Type B pancreatic cell (in vitro differentiated cells): ENCODE measurements around the gene NOD1. TPM values are rescaled to one million over a fixed set of nuclear protein-coding genes. Genes with fewer than 3 reads are reported as not detected.
A peak's percentile ranks its signal among the peaks of the same experiment; 100 is the strongest.

Experiments used
- DNase-seq: peaks from one replicate; pipeline ENCODE4 v3.0.0; 2021; ENCODE audit warnings: mixed read lengths; ENCODE audit not compliant: unreplicated experiment; ENCODE audit errors: extremely low spot score
- H3K27ac Mint-ChIP-seq: 2 replicates; pipeline ENCODE4 v1.8.0; 2021; ENCODE audit warnings: mild to moderate bottlenecking, mixed read lengths
- H3K27me3 Mint-ChIP-seq: 2 replicates; pipeline ENCODE4 v1.8.0; 2021; ENCODE audit warnings: mixed read lengths
- H3K36me3 Mint-ChIP-seq: 2 replicates; pipeline ENCODE4 v1.8.0; 2021; ENCODE audit warnings: mixed read lengths
- H3K4me1 Mint-ChIP-seq: one replicate; pipeline ENCODE4 v1.8.0; 2021; ENCODE audit warnings: mixed read lengths; ENCODE audit not compliant: unreplicated experiment
- H3K4me3 Mint-ChIP-seq: 2 replicates; pipeline ENCODE4 v1.8.0; 2021; ENCODE audit warnings: mild to moderate bottlenecking, mixed read lengths
- H3K9me3 Mint-ChIP-seq: 2 replicates; pipeline ENCODE4 v1.8.0; 2021; ENCODE audit warnings: mixed read lengths
- total RNA-seq: library from RNA; stranded (reverse); gene quantifications from 2 replicates; pipeline ENCODE4 v1.2.1, GENCODE V29; 2021; ENCODE audit warnings: low replicate concordance
- TF ChIP-seq, protein P1 (sequence below): fragments of 200-600 bp; sonication (generic); conservative IDR thresholded peaks from 2 replicates; pipeline ENCODE4 v1.5.0; 2021; ENCODE audit warnings: antibody characterized with exemption, mild to moderate bottlenecking

The NOD1 gene
- total RNA-seq, 1 donor from 2014 or later = 10.9 TPM

DNA sequence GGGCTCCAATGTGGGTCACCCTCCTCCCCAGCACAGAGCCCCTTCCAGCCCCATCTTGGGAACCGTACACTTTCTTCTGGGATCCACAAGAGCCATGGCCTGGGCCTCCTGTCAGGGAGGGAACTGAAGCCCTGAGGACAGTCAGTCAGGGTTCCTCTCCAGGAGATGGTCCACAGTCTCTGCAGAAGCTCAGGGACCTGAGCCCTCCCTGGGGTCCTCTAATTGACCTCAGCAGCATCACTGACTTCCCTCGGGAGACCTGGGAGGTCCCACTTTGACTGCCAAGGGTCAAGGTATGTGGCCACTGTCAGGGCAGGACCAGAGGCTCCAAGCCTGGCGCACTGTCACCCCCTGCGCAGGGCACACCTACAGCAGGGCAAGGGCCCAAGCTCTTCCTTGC lies 32.3 kb downstream of the NOD1 start:
- H3K4me3 Mint-ChIP-seq = no peak overlapping the region
- TF ChIP-seq, protein P1, sequence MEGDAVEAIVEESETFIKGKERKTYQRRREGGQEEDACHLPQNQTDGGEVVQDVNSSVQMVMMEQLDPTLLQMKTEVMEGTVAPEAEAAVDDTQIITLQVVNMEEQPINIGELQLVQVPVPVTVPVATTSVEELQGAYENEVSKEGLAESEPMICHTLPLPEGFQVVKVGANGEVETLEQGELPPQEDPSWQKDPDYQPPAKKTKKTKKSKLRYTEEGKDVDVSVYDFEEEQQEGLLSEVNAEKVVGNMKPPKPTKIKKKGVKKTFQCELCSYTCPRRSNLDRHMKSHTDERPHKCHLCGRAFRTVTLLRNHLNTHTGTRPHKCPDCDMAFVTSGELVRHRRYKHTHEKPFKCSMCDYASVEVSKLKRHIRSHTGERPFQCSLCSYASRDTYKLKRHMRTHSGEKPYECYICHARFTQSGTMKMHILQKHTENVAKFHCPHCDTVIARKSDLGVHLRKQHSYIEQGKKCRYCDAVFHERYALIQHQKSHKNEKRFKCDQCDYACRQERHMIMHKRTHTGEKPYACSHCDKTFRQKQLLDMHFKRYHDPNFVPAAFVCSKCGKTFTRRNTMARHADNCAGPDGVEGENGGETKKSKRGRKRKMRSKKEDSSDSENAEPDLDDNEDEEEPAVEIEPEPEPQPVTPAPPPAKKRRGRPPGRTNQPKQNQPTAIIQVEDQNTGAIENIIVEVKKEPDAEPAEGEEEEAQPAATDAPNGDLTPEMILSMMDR = no peak
- peaks cover 23% of the 10 kb centered on the region for H3K36me3 Mint-ChIP-seq
- H3K27ac Mint-ChIP-seq = peak overlapping the region; percentile 31
- H3K9me3 Mint-ChIP-seq = no peaks in the 10 kb centered on the region
- no peaks in the 10 kb centered on the region for H3K4me1 Mint-ChIP-seq
- DNase-seq = no peak
- H3K27me3 Mint-ChIP-seq = no peaks in the 10 kb centered on the region

DNA sequence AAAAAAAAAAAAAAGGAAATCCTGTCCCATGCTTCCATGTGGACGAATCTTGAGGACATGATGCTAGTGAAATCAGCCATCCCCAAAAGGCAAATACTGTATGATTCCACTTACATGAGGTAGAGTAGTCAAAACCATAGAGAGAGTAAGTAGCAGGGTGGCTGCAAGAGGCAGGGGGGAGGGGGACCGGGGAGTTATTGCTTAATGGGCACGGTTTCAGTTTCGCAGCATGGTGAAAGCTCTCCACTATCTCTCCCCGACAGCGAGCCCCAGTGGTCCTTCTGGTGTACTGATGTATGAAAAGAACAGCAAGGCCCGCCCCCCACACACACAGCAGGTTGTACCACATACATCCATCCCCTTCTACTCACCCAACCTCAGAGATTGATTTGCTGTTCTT lies 32.8 kb downstream of the NOD1 start:
- Mint-ChIP-seq H3K4me3 (no peak overlapping the region), H3K36me3 (peaks cover 23% of the 10 kb centered on the region), H3K9me3 (no peaks in the 10 kb centered on the region), H3K27ac (peak overlapping the region; percentile 31), H3K27me3 (no peaks in the 10 kb centered on the region), H3K4me1 (no peaks in the 10 kb centered on the region)
- TF ChIP-seq, protein P1 = no peak
- no peak for DNase-seq

DNA sequence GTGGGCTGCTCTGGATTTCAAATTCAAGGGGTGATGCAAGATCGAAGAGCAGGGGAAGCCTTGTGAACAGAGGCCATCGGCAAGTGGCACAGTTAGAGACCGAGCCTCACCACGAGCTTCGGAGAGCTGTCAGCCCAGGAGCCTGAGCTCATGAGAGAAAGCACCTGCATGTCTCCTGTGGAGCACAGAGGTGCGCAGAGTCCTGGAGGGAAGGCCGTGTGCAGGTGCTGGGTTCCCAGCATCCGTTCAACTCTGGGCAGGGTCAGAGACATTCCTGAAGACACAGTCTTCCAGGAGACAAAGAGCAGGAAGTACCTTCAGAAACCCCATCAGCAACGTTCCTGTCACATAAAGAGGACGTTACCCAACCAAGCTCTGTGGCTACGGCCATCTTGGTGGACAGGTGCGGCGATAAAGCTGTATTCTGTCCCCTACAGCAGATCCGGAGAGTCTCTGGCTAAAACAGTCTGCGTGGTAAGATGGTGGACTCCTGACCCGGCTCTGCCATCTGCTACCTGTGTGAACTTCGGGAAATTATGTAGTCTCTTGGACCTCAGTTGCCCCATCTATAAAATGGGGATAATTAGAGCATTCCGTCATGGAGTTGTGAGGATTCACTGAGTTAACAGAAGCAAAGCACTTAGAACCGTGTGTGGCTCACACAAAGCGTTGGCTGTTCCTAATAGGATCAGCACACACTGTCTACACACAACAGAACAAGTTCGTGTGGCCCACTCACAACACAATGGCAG lies 40.6 kb downstream of the NOD1 start:
- H3K9me3 Mint-ChIP-seq = no peaks in the 10 kb centered on the region
- H3K4me1 Mint-ChIP-seq = no peaks in the 10 kb centered on the region
- H3K27ac Mint-ChIP-seq = no peak overlapping the region
- peaks cover 36% of the 10 kb centered on the region for H3K36me3 Mint-ChIP-seq
- TF ChIP-seq, protein P1 = no peak
- no peak for DNase-seq
- no peaks in the 10 kb centered on the region for H3K27me3 Mint-ChIP-seq
- no peak overlapping the region for H3K4me3 Mint-ChIP-seq

DNA sequence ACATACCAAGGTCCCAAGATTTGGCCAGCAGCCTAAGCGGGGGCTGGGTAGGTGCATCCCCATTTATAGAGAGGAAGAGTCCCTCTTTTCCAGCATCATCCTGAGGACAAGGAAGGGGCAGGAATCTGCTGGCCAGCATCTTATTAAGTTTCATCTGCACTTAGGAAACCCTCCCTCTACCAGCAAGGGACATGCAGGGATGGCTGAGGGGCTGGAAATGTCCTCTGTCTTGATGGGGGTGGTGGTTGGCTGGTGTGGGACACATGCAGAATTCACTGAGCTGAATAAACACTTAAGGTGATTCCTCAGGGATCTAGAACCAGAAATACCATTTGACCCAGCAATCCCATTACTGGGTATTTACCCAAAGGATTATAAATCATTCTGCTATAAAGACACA lies 42.1 kb downstream of the NOD1 start:
- H3K27ac Mint-ChIP-seq = no peak overlapping the region
- no peaks in the 10 kb centered on the region for H3K9me3 Mint-ChIP-seq
- TF ChIP-seq, protein P1 = no peak
- H3K4me3 Mint-ChIP-seq = no peak overlapping the region
- peaks cover 46% of the 10 kb centered on the region for H3K36me3 Mint-ChIP-seq
- H3K27me3 Mint-ChIP-seq = no peaks in the 10 kb centered on the region
- H3K4me1 Mint-ChIP-seq = no peaks in the 10 kb centered on the region
- no peak for DNase-seq

GRCh38 chr7:30436046-30436445 lies 42.5 kb downstream of the NOD1 start:
- Mint-ChIP-seq H3K9me3 (no peaks in the 10 kb centered on the region), H3K27me3 (no peaks in the 10 kb centered on the region), H3K4me1 (peaks cover 4% of the 10 kb centered on the region), H3K27ac (no peak overlapping the region), H3K4me3 (no peak overlapping the region), H3K36me3 (peaks cover 46% of the 10 kb centered on the region)
- DNase-seq = no peak
- TF ChIP-seq, protein P1 = no peak
